ENCODE results near the gene NTM. TPM values are rescaled to one million over a fixed set of nuclear protein-coding genes. Genes with fewer than 3 reads are reported as not detected.

The NTM gene
- total RNA-seq, 1 experiment from 2014 or later, result not detected

- no peak for ATAC-seq
- Histone ChIP-seq H3K4me1 (ENCODE audit: control insufficient read depth in 1 of 2, insufficient read depth in 2 of 2, low read length in 2 of 2) (no peaks in the 10 kb centered on the region), H3K79me2 (ENCODE audit: insufficient read depth, low read length) (no peaks in the 10 kb centered on the region), H3K9ac (ENCODE audit: low read length) (no peak overlapping the region), H3K9me2 (ENCODE audit: insufficient read depth) (no peaks in the 10 kb centered on the region), H3K36me3 (ENCODE audit: control insufficient read depth in 1 of 2, insufficient read depth in 2 of 2, low read length in 2 of 2) (no peaks in the 10 kb centered on the region), H3K4me3 (replicated peaks in 1 of 2; ENCODE audit: low read depth in 1 of 2, low read length in 2 of 2) (no peak overlapping the region), H3K4me2 (ENCODE audit: low read length) (no peak overlapping the region), H2AFZ (ENCODE audit: low read depth, low read length, poor library complexity, severe bottlenecking) (no peak overlapping the region), H3K27me3 (ENCODE audit: insufficient read depth, low read length) (no peaks in the 10 kb centered on the region), H3K9me3 (ENCODE audit: control insufficient read depth in 1 of 2, insufficient read depth in 1 of 2, low read depth in 1 of 2, low read length in 2 of 2) (peaks cover 13% of the 10 kb centered on the region in 2 experiments; a peak in 2 of 4 replicates), H3K27ac (ENCODE audit: low read depth, low read length) (no peak overlapping the region), H4K20me1 (ENCODE audit: insufficient read depth) (no peaks in the 10 kb centered on the region)
- intact Hi-C loops (cut with micrococcal nuclease), result no loop called here
- TF ChIP-seq, protein P1, sequence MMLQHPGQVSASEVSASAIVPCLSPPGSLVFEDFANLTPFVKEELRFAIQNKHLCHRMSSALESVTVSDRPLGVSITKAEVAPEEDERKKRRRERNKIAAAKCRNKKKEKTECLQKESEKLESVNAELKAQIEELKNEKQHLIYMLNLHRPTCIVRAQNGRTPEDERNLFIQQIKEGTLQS (IDR thresholded peaks at IDR 0.05), result no peak
- TF ChIP-seq JUND (IDR thresholded peaks at IDR 0.05) (no peak), FOSL1 (IDR thresholded peaks at IDR 0.05; ENCODE audit: low read depth) (no peak), ZBTB33 (IDR thresholded peaks at IDR 0.05; ENCODE audit: extremely low read depth, insufficient replicate concordance, low read length) (no peak), REST (IDR thresholded peaks at IDR 0.05; ENCODE audit: low read depth) (no peak), POLR2AphosphoS5 (IDR thresholded peaks at IDR 0.05; ENCODE audit: low read depth, low read length) (no peak), SRF (IDR thresholded peaks at IDR 0.05; ENCODE audit: low read depth) (no peak)
- TF ChIP-seq, protein P2, sequence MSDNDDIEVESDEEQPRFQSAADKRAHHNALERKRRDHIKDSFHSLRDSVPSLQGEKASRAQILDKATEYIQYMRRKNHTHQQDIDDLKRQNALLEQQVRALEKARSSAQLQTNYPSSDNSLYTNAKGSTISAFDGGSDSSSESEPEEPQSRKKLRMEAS (IDR thresholded peaks at IDR 0.05), result no peak
- ChIA-PET RAD21 (ENCODE audit: low non-redundant PET in 1 of 2, low total read pairs in 2 of 2, uncharacterized antibody in 2 of 2, unreplicated experiment in 2 of 2) (no interaction called here), CTCF (no interaction called here), POLR2A (no interaction called here)
- no peak for DNase-seq (ENCODE audit: low read depth, low spot score)
- no TSS peak for BruUV-seq (replicated peaks)
Measured at GRCh38 chr11:131934006-131934405, 563.6 kb downstream of the NTM start.

All from HCT116 (cell line).